GM19467 (cell line): ENCODE results near the gene MRPL50.

Source experiments
- ATAC-seq: cut with Tn5 transposase; IDR thresholded peaks from one replicate; pipeline ENCODE4 v1.9.1; 2021; ENCODE audit warnings: mild to moderate bottlenecking, moderate library complexity; ENCODE audit not compliant: unreplicated experiment

Gene MRPL50

GRCh38 chr9:101380295-101380694, 18.1 kb downstream of the MRPL50 start:
- ATAC-seq: no peak

- ATAC-seq: no peak
These were observed 22.1 kb downstream of the MRPL50 start for GRCh38 chr9:101376111-101376848.

- ATAC-seq: no peak
These were observed 22.9 kb downstream of the MRPL50 start for GRCh38 chr9:101375546-101375945.

GRCh38 chr9:101372327-101373118, 25.9 kb downstream of the MRPL50 start:
- no peak for ATAC-seq

- ATAC-seq: no peak
These were observed 26.6 kb downstream of the MRPL50 start for GRCh38 chr9:101371813-101372212.

GRCh38 chr9:101369884-101370531, 28.4 kb downstream of the MRPL50 start:
- ATAC-seq: no peak

- ATAC-seq: no peak
These were observed 29.1 kb downstream of the MRPL50 start for GRCh38 chr9:101369286-101369685.

- ATAC-seq: no peak
These were observed 31.1 kb downstream of the MRPL50 start for GRCh38 chr9:101367323-101367722.

- ATAC-seq: no peak
These were observed 32.2 kb downstream of the MRPL50 start for GRCh38 chr9:101366038-101366756.

- no peak for ATAC-seq
These were observed 33.2 kb downstream of the MRPL50 start for GRCh38 chr9:101365181-101365580.

- ATAC-seq: no peak
These were observed 36.0 kb downstream of the MRPL50 start for GRCh38 chr9:101362450-101362849.

- no peak for ATAC-seq
These were observed 37.8 kb downstream of the MRPL50 start for GRCh38 chr9:101360647-101361046.

- ATAC-seq: no peak
These were observed 38.7 kb downstream of the MRPL50 start for GRCh38 chr9:101359679-101360078.

GRCh38 chr9:101356619-101357018, 41.8 kb downstream of the MRPL50 start:
- no peak for ATAC-seq

GRCh38 chr9:101354765-101355708, 43.4 kb downstream of the MRPL50 start:
- ATAC-seq: no peak

GRCh38 chr9:101354143-101354764, 44.2 kb downstream of the MRPL50 start:
- ATAC-seq: no peak

GRCh38 chr9:101353683-101354082, 44.7 kb downstream of the MRPL50 start:
- no peak for ATAC-seq

- ATAC-seq: no peak
These were observed 45.4 kb downstream of the MRPL50 start for GRCh38 chr9:101352892-101353463.

GRCh38 chr9:101350285-101350684, 48.1 kb downstream of the MRPL50 start:
- ATAC-seq: no peak
